A549 (cell line): ENCODE data around the gene PARD3B.

ENCODE experiments used
- RFX5 ChIP-seq: fragments of 450-650 bp; IDR thresholded peaks from 2 replicates; pipeline ENCODE4 v1.7.1; 2014; ENCODE audit warnings: antibody characterized with exemption, mild to moderate bottlenecking, moderate library complexity
- TF ChIP-seq, protein P1 (sequence below): fragments of >200 bp; sonication (Bioruptor Twin); formaldehyde crosslinking; IDR thresholded peaks from 3 replicates; pipeline ENCODE4 v1.5.1; 2016

GRCh38 chr2:204722207-204722606 lies 176.9 kb downstream of the PARD3B start:
- no peak for TF ChIP-seq RFX5
- TF ChIP-seq, protein P1, sequence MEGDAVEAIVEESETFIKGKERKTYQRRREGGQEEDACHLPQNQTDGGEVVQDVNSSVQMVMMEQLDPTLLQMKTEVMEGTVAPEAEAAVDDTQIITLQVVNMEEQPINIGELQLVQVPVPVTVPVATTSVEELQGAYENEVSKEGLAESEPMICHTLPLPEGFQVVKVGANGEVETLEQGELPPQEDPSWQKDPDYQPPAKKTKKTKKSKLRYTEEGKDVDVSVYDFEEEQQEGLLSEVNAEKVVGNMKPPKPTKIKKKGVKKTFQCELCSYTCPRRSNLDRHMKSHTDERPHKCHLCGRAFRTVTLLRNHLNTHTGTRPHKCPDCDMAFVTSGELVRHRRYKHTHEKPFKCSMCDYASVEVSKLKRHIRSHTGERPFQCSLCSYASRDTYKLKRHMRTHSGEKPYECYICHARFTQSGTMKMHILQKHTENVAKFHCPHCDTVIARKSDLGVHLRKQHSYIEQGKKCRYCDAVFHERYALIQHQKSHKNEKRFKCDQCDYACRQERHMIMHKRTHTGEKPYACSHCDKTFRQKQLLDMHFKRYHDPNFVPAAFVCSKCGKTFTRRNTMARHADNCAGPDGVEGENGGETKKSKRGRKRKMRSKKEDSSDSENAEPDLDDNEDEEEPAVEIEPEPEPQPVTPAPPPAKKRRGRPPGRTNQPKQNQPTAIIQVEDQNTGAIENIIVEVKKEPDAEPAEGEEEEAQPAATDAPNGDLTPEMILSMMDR: no peak
